Panc1 (cell line): ENCODE data around the gene POLR3E. TPM values are rescaled to one million over a fixed set of nuclear protein-coding genes. Genes with fewer than 3 reads are reported as not detected.

Experiments
- ATAC-seq: fragments of 200-7000 bp; cut with Tn5 transposase; 2 replicates; pipeline ENCODE4 v1.9.1; 2020; ENCODE audit warnings: mild to moderate bottlenecking, moderate library complexity
- BruUV-seq: library from RNA; stranded (reverse); fragments of 400-500 nt; replicated peaks from 2 replicates; lab custom pipeline; 2021; lab: Mats Ljungman, UMichigan
- CTCF ChIA-PET: fragments of 300-600 bp; sonication (Branson Sonifier 250); formaldehyde crosslinking; loops from one replicate; lab custom pipeline; 2022; ENCODE audit warnings: antibody characterized with exemption; lab: Charles Lee
- POLR2A ChIA-PET: fragments of 300-600 bp; sonication (Branson Sonifier 250); formaldehyde crosslinking; loops from one replicate; lab custom pipeline; 2022; ENCODE audit warnings: antibody characterized with exemption; lab: Charles Lee
- DNase-seq: peaks from one replicate; pipeline ENCODE4 v3.0.0-alpha.2; 2010; ENCODE audit warnings: low read depth, low spot score
- H3K27ac ChIP-seq: 2 replicates; pipeline ENCODE4 v1.5.1; 2011; ENCODE audit warnings: mild to moderate bottlenecking, low read length, inconsistent platforms
- H3K27me3 ChIP-seq: fragments of 200-500 bp; sonication (Bioruptor generic); 2 replicates; pipeline ENCODE4 v1.6.0; 2014; ENCODE audit warnings: low read length, inconsistent platforms; ENCODE audit not compliant: control insufficient read depth, insufficient read depth
- H3K36me3 ChIP-seq: fragments of 200-500 bp; sonication (Bioruptor generic); 2 replicates; pipeline ENCODE4 v1.5.1; 2014; ENCODE audit warnings: inconsistent platforms, mild to moderate bottlenecking, low read length, moderate library complexity; ENCODE audit not compliant: control insufficient read depth, insufficient read depth
- H3K4me1 ChIP-seq: 2 replicates; pipeline ENCODE4 v1.5.1; 2011; ENCODE audit warnings: inconsistent platforms, mild to moderate bottlenecking, low read length, moderate library complexity; ENCODE audit not compliant: control insufficient read depth, insufficient read depth
- H3K4me3 ChIP-seq, 2 experiments: 2 replicates each; pipeline ENCODE4 v1.5.1; 2011 to 2012; ENCODE audit warnings: low read depth in 2 of 2, low read length in 2 of 2, mild to moderate bottlenecking in 2 of 2, inconsistent platforms in 1 of 2, moderate library complexity in 1 of 2
- H3K9me3 ChIP-seq: fragments of 200-500 bp; sonication (Bioruptor generic); 2 replicates; pipeline ENCODE4 v1.5.1; 2014; ENCODE audit warnings: low read depth, mild to moderate bottlenecking, inconsistent platforms, low read length, moderate library complexity; ENCODE audit not compliant: control insufficient read depth, insufficient read depth
- POLR2AphosphoS5 ChIP-seq: IDR thresholded peaks from 2 replicates; pipeline ENCODE4 v1.6.1; 2012; ENCODE audit warnings: mild to moderate bottlenecking, low read depth, low read length, moderate library complexity
- SIN3A ChIP-seq: IDR thresholded peaks from 2 replicates; pipeline ENCODE4 v1.6.1; 2012; ENCODE audit warnings: low read depth, mild to moderate bottlenecking, low read length, moderate library complexity, borderline replicate concordance; ENCODE audit not compliant: insufficient read depth
- TCF7L2 ChIP-seq: IDR thresholded peaks from 2 replicates; pipeline ENCODE4 v1.6.1; 2011; ENCODE audit warnings: mild to moderate bottlenecking, low read depth, low read length, inconsistent platforms
- in situ Hi-C: cut with HindIII; loops from 2 replicates; pipeline ENCODE4 v1.10.0; 2016; ENCODE audit warnings: low sequenced_read_pairs, low pct_unique_long_range_greater_than_20kb
- intact Hi-C: fragments of 100-400 bp; cut with micrococcal nuclease; formaldehyde crosslinking; loops from one replicate; pipeline ENCODE4 v1.10.0; 2022; ENCODE audit not compliant: unreplicated experiment
- total RNA-seq: library from RNA; stranded (reverse); gene quantifications from one replicate; pipeline ENCODE4 v1.2.1, GENCODE V29; 2021; ENCODE audit not compliant: unreplicated experiment
- TF ChIP-seq, protein P1 (sequence below): fragments of 450-650 bp; IDR thresholded peaks from 2 replicates; pipeline ENCODE4 v1.5.1; 2017; ENCODE audit warnings: mild to moderate bottlenecking
- TF ChIP-seq, protein P2 (sequence below), 2 experiments: IDR thresholded peaks; 2 replicates each; pipeline ENCODE4 v1.6.1; 2011 to 2012; ENCODE audit warnings: low read depth in 2 of 2, control low read depth in 1 of 2, low read length in 1 of 2, mild to moderate bottlenecking in 1 of 2, moderate library complexity in 1 of 2; ENCODE audit not compliant: insufficient read depth in 1 of 2

POLR3E gene
- total RNA-seq, 1 experiment from 2014 or later: 45.2 TPM

DNA sequence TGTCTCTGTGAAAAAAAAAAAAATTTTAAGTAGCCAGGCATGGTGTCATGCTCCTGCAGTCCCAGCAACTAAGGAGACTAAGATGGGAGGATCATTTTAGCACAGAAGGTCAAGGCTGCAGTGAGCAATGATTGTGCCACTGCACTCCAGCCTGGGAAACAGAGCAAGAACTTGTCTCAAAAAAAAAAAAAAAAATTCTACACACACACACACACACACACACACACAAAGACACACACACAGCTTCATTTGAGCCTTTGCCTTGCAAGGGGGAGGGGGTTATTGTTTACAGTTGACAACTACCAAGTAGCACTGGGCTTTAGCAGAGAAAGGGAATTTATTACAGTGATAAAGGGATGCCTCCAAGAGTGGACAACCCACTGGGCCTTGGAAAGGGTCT lies 4.9 kb upstream of the POLR3E start:
- Histone ChIP-seq H3K9me3 (no peaks in the 10 kb centered on the region), H3K4me3 (no peak overlapping the region), H3K36me3 (no peaks in the 10 kb centered on the region), H3K27ac (no peak overlapping the region), H3K27me3 (no peaks in the 10 kb centered on the region), H3K4me1 (peaks cover 3% of the 10 kb centered on the region; the same call in 1 of the 2 replicates)
- ChIA-PET CTCF (no interaction called here), POLR2A (no interaction called here)
- ATAC-seq: no peak
- BruUV-seq: no TSS peak
- DNase-seq: no peak
- in situ Hi-C loops: no loop called here
- intact Hi-C loops: no loop called here
- no peak for TF ChIP-seq POLR2AphosphoS5
- TF ChIP-seq, protein P1, sequence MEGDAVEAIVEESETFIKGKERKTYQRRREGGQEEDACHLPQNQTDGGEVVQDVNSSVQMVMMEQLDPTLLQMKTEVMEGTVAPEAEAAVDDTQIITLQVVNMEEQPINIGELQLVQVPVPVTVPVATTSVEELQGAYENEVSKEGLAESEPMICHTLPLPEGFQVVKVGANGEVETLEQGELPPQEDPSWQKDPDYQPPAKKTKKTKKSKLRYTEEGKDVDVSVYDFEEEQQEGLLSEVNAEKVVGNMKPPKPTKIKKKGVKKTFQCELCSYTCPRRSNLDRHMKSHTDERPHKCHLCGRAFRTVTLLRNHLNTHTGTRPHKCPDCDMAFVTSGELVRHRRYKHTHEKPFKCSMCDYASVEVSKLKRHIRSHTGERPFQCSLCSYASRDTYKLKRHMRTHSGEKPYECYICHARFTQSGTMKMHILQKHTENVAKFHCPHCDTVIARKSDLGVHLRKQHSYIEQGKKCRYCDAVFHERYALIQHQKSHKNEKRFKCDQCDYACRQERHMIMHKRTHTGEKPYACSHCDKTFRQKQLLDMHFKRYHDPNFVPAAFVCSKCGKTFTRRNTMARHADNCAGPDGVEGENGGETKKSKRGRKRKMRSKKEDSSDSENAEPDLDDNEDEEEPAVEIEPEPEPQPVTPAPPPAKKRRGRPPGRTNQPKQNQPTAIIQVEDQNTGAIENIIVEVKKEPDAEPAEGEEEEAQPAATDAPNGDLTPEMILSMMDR: no peak
- no peak for TF ChIP-seq SIN3A

- H3K4me3 ChIP-seq: no peak overlapping the region
- H3K9me3 ChIP-seq: no peaks in the 10 kb centered on the region
- H3K27me3 ChIP-seq: no peaks in the 10 kb centered on the region
- BruUV-seq: no TSS peak
- CTCF ChIA-PET: no interaction called here
- DNase-seq: no peak
- in situ Hi-C loops: no loop called here
- intact Hi-C loops: no loop called here
- TF ChIP-seq, protein P2, sequence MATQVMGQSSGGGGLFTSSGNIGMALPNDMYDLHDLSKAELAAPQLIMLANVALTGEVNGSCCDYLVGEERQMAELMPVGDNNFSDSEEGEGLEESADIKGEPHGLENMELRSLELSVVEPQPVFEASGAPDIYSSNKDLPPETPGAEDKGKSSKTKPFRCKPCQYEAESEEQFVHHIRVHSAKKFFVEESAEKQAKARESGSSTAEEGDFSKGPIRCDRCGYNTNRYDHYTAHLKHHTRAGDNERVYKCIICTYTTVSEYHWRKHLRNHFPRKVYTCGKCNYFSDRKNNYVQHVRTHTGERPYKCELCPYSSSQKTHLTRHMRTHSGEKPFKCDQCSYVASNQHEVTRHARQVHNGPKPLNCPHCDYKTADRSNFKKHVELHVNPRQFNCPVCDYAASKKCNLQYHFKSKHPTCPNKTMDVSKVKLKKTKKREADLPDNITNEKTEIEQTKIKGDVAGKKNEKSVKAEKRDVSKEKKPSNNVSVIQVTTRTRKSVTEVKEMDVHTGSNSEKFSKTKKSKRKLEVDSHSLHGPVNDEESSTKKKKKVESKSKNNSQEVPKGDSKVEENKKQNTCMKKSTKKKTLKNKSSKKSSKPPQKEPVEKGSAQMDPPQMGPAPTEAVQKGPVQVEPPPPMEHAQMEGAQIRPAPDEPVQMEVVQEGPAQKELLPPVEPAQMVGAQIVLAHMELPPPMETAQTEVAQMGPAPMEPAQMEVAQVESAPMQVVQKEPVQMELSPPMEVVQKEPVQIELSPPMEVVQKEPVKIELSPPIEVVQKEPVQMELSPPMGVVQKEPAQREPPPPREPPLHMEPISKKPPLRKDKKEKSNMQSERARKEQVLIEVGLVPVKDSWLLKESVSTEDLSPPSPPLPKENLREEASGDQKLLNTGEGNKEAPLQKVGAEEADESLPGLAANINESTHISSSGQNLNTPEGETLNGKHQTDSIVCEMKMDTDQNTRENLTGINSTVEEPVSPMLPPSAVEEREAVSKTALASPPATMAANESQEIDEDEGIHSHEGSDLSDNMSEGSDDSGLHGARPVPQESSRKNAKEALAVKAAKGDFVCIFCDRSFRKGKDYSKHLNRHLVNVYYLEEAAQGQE (IDR thresholded peaks at IDR 0.05; ENCODE audit: insufficient read depth in 1 of 2, low read depth in 2 of 2, low read length in 1 of 2): no peak
- TF ChIP-seq, protein P1: no peak
- TF ChIP-seq SIN3A: no peak
- TF ChIP-seq TCF7L2: no peak
- no peak for TF ChIP-seq POLR2AphosphoS5
- no peaks in the 10 kb centered on the region for H3K36me3 ChIP-seq
- peaks cover 3% of the 10 kb centered on the region; the same call in 1 of the 2 replicates for H3K4me1 ChIP-seq
- POLR2A ChIA-PET: no interaction called here
- no peak overlapping the region for H3K27ac ChIP-seq
- ATAC-seq: no peak
Measured at GRCh38 chr16:22293137-22294106, 3.8 kb upstream of the POLR3E start.
